Measurements from ENCODE around the gene NOA1.

The NOA1 gene

GRCh38 chr4:56977321-56978012 lies at the start of gene NOA1:
TSS of gene NOA1 (minus strand) at chr4:56977606. CDS start at chr4:56977585, 21 bp downstream.
- peak; percentile 95 to 98 (median 97) for DNase-seq

DNA sequence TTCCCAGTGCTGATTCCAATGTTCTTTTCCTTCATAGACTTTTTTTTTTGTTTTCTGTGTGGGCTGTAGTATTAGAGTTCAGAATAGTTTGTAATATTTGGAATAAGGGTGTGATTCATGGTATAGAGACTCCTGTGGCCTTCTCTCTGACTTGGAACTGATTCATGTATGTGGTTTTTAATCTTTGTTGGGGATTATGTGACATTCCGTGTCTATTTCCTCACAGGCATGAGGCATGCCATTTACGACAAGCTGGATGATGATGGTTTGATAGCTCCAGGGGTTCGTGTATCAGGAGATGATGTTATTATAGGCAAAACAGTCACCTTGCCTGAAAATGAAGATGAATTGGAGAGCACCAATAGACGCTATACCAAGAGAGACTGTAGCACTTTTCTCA lies 45.7 kb upstream of the NOA1 start:
- no peak for DNase-seq

- no peak for DNase-seq
Observed at GRCh38 chr4:57020467-57021101, 43.2 kb upstream of the NOA1 start.

DNA sequence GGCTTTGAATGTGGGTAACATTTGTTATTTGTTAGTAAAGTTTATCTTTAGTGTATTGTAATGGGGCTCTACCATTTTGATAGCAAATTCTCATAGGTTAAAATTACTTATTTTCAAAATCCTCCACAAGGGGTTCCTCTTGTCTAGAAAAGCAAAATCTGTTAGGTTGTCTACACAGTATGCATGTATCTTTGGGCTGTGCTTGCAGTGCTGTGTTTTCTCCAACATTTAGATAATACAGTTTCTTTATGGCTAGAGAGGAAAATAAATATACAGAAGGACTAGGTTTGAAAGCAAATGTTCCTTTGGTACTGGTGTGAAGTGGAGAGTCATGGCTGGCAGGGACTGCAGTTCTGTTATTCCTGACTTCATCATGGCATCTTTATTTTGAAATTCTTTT lies 41.6 kb upstream of the NOA1 start:
- DNase-seq: no peak

- no peak for DNase-seq
Observed at GRCh38 chr4:57013543-57014120, 36.2 kb upstream of the NOA1 start.

DNA sequence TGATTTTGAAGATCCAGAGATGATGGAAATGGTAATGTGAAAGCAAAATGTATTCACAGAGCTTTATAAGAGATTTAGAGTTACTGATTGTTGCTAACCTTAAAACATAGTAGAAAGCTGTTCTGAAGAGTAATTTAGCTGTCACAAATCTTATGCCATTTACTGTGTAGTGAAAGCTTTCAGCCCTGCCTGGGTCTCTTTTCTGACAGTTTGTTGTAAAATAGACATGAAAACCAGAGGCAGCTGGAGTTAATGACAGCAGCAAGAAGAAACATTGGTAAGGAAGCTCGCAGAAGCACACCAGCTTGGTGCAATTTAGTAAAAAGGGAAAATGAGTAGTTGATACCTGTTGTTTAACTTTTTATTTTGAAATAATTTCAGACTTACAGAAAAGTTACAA lies 22.3 kb upstream of the NOA1 start:
- DNase-seq: no peak

DNA sequence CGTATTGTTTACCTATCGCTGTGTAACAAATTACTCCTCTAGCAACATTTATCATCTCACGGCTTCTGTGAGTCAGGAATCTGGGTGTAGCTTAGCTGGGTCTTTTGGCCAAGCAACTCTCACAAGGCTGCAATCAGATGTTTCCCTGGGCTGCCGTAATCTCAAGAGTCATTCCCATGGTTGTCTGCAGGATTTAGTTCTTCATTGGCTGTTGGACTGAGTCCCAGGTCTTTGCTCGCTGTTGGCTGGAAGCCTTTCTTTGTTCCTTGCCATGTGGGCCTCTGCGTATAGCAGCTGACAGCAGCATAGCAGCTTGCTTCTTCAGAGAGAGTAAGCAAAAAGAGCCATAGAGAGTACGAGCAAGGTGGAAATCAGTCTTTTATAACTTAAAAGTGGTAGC lies 18.1 kb upstream of the NOA1 start:
- DNase-seq: no peak

- DNase-seq: no peak
Observed at GRCh38 chr4:56990109-56990905, 12.9 kb upstream of the NOA1 start.

DNA sequence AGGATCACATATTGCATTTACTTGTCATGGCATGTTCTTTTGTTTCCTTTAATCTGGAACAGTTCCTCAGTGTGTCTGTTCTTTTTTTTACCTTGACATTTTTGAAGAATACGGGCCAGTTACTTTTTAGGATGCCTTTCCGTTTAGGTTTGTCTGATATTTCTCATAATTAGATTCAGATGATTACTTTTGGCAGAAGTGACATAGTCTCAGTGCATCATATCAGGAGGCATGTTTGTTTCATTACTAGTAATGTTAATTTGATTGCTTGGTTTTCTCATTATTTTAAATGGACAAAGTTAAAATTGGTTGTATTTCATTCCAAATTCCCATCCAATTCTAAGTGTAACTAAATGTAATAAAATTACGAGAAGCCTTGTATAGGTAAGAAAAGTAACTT lies 9.5 kb upstream of the NOA1 start:
- DNase-seq: no peak

DNA sequence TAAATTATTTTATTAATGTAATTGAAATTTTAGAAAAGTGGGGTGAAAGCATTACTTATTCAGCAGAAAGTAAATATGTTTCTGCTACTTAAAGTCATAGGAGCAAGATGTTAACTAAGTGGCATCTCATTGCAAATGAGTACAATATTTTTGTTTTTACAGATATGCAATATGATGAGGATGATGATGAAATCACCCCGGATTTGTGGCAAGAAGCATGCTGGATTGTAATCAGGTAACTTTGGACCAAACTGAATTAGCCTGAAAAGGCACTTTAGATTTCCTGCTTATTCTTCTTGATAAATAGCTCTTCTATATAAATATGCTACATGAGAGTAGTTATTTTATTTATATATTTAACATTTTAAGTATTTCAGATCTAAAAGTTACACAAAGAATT lies 8.8 kb upstream of the NOA1 start:
- no peak for DNase-seq

- DNase-seq: no peak
Observed at GRCh38 chr4:56981795-56982201, 4.4 kb upstream of the NOA1 start.

- DNase-seq: peak in 3 of 6 experiments; percentile 1 to 14 (median 7)
Observed at GRCh38 chr4:56979421-56980072, 2.1 kb upstream of the NOA1 start.

DNA sequence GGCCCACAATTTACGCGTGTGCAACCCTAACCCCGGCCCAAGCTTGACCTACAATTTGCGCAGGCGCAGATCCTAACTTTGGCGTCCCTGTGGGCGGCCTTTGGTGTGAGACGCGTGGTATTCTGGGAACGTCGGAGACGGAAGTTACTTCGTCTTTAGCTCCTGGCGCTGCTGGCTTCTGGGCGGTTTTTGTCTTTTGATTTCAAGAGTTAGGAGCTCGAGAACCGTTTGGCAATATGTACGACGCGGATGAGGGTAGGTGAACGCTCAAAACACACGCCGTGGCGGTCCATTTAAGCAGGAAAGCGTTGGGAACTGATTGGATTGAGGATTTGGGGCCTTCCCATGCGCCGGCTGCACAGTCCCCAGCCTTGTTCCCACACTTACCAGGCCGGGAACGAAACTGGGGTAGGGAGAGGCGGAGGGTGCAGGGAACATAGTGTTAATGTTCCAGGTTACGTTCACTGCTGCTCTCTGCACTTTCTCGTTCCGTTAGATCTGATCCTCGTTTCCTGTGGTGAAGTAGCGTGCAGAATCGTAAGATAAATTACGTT lies 1.4 kb upstream of the NOA1 start, which contains the start of gene POLR2B:
Gene POLR2B, plus strand, starts transcription at position 147 of the 554 bp plus-strand sequence. Its CDS starts 90 bp downstream, at position 237.
- peak; percentile 62 to 81 (median 72) for DNase-seq

DNA sequence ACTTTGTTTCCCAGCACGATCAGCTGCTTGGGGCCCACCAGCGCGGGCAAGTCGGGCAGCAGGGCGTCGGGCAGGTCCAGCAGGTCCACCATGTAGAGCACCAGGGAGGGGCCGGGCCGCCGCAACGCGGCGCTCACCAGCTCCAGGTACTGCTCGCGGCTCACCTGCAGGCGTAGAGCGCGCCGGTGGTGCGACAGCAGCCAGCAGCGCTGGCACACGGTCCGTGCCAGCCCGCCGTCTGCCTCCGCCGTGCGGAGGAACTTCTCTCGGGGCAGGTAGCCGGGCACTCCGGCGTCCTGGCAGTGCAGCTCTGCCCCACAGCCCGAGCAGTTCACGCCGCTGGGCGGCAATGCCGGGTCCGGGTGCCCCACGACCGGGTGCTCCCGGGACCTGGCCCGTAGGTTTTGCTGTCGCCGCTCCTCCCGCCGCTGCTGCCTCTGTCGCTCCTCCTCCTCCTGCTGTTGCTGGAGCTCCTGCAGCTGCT lies 527 bp downstream of the NOA1 start:
- DNase-seq: peak; percentile 31 to 75 (median 60)

DNA sequence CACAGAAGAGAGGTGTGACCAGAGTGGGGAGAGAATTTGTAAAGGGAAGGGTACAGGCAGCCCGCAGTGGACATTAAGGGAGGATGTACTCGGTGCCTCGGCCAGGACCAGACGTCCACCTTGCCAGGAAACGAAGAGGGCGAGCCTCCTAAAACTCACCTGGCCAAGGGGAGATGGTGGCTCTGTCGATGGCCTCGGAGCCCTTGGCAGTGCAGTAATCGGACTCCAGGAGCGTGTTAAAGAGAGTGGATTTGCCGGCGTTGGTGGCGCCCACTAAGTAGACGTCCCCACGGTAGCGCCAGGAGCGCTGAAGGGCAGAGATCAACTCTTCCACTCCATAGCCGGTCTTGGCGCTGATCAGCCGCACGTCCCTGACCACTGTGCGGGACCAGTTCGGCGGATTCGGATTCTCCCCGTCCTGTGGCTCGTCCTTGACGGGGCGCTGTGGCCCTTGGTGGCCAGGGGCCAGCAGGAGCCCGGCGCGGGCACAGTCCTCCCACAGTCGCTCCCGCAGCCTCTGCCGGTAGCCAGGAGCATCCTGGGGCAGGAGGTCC lies 1.0 kb downstream of the NOA1 start:
- peak in 1 of 6 experiments; percentile 4 for DNase-seq

DNA sequence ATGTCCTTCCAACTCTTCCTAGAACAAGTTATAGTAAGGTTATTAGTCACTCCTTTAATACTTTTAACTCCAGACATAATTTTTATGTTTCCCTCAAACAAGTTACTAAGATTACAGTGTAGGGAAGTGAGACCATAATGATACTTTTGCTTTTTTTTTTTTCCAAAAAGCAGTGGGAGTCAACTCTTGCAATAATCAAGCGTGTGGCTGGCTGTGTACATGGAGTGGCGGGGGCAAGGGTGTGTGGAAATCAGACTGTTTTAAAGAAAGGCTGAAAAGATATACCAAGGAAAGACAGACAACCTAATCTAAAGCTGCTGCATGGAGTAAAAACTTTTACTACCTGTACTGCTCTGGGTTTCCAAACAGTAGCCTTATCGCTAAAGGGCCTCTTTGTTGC lies 4.1 kb downstream of the NOA1 start:
- no peak for DNase-seq

DNA sequence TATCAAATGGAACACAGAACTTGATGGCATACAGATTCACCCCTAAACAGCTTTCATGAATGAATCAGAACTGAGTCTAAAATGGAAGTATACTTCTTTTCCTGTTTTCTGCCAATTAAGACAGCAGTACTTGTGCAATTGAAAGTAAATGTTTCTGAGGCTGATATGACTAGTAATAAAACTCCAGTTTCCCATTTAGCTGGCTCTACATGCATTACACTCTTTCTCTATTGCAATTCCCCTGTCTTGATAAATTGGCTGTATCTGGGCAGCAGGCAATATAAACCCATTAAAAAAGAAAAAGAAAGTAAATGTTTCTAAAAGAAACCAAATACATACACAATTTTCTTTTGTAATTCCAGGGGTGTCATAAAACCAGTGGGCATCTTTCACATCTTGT lies 4.6 kb downstream of the NOA1 start:
- no peak for DNase-seq

- DNase-seq: no peak
Observed at GRCh38 chr4:56972389-56972788, 5.0 kb downstream of the NOA1 start.

DNA sequence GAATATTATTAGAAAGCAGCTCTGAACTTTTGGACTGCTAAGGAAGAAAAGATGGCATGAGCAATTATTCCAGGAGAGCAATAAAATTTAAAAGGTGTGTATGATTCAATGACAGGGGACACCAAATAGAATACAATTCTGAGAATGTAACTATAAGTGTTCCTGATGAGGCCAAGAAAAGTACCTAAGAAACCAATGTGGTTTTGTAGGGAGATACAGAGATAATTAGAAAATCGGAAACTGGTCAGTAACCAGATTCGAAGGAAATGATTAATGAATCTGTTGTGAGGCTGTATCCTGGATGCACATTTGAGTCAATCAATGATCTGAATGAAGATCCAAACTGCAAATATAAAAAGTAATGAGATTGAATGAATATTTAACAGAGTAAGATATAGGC lies 6.0 kb downstream of the NOA1 start:
- DNase-seq: no peak

GRCh38 chr4:56961107-56961500 lies 16.3 kb downstream of the NOA1 start:
- no peak for DNase-seq

GRCh38 chr4:56959100-56959499 lies 18.3 kb downstream of the NOA1 start:
- no peak for DNase-seq

- DNase-seq: no peak
Observed at GRCh38 chr4:56958111-56958517, 19.3 kb downstream of the NOA1 start.
